DOHH2 (cell line): ENCODE data around the gene KLRG1.
A peak's percentile ranks its signal among the peaks of the same experiment; 100 is the strongest.

Source experiments
- H3F3A ChIP-seq: fragments of 200-600 bp; sonication (generic), shearing (Covaris generic); 2 replicates; pipeline ENCODE4 v1.6.0; 2016; ENCODE audit warnings: antibody characterized with exemption, mild to moderate bottlenecking; ENCODE audit not compliant: control insufficient read depth, insufficient read depth
- H3K27ac ChIP-seq: fragments of 200-600 bp; sonication (generic); 2 replicates; pipeline ENCODE4 v1.5.1; 2014; ENCODE audit warnings: low read depth, mild to moderate bottlenecking, low read length, moderate library complexity
- H3K27me3 ChIP-seq: fragments of 200-600 bp; sonication (generic); 2 replicates; pipeline ENCODE4 v1.6.1; 2014; ENCODE audit warnings: mild to moderate bottlenecking, low read length, mixed read lengths; ENCODE audit not compliant: control insufficient read depth
- H3K36me3 ChIP-seq: fragments of 200-600 bp; sonication (generic); 2 replicates; pipeline ENCODE4 v1.6.1; 2014; ENCODE audit warnings: mild to moderate bottlenecking, low read length, moderate library complexity, mixed read lengths; ENCODE audit not compliant: control insufficient read depth
- H3K4me1 ChIP-seq: fragments of 200-600 bp; sonication (generic); 2 replicates; pipeline ENCODE4 v1.6.1; 2014; ENCODE audit warnings: mild to moderate bottlenecking, low read length, mixed read lengths; ENCODE audit not compliant: control insufficient read depth
- H3K4me2 ChIP-seq: fragments of 200-600 bp; sonication (generic); 2 replicates; pipeline ENCODE4 v1.6.0; 2014; ENCODE audit warnings: mild to moderate bottlenecking, low read length, moderate library complexity
- H3K4me3 ChIP-seq: fragments of 200-600 bp; sonication (generic); 2 replicates; pipeline ENCODE4 v1.5.1; 2014; ENCODE audit warnings: mild to moderate bottlenecking, low read length, mixed read lengths
- H3K79me2 ChIP-seq: fragments of 200-600 bp; sonication (generic); 2 replicates; pipeline ENCODE4 v1.6.1; 2014; ENCODE audit warnings: mild to moderate bottlenecking, low read length, mixed read lengths; ENCODE audit not compliant: control insufficient read depth
- H3K9me2 ChIP-seq: fragments of 200-600 bp; sonication (generic); replicated peaks from 2 replicates; pipeline ENCODE4 v1.6.1; 2014; ENCODE audit warnings: mild to moderate bottlenecking, low read length, mixed read lengths; ENCODE audit not compliant: control insufficient read depth
- H3K9me3 ChIP-seq: fragments of 200-600 bp; sonication (generic); 2 replicates; pipeline ENCODE4 v1.6.1; 2014; ENCODE audit warnings: antibody characterized with exemption, low read length, mixed read lengths; ENCODE audit not compliant: control insufficient read depth, insufficient read depth
- H4K20me1 ChIP-seq: fragments of 200-600 bp; sonication (generic); 2 replicates; pipeline ENCODE4 v1.6.0; 2014; ENCODE audit warnings: low read depth, mild to moderate bottlenecking, antibody characterized with exemption, low read length, moderate library complexity; ENCODE audit not compliant: control insufficient read depth, insufficient read depth
- EZH2phosphoT487 ChIP-seq: fragments of 200-600 bp; sonication (generic); IDR thresholded peaks from 2 replicates; pipeline ENCODE4 v1.6.1; 2017; ENCODE audit warnings: borderline replicate concordance, mild to moderate bottlenecking, antibody characterized with exemption, low read length, moderate library complexity, mixed read lengths
- TF ChIP-seq, protein P1 (sequence below): fragments of 200-600 bp; sonication (generic); IDR thresholded peaks from one replicate; pipeline ENCODE4 v1.5.1; 2014; ENCODE audit warnings: antibody characterized with exemption, mild to moderate bottlenecking, low read depth, low read length; ENCODE audit not compliant: poor library complexity, severe bottlenecking

Gene KLRG1

DNA sequence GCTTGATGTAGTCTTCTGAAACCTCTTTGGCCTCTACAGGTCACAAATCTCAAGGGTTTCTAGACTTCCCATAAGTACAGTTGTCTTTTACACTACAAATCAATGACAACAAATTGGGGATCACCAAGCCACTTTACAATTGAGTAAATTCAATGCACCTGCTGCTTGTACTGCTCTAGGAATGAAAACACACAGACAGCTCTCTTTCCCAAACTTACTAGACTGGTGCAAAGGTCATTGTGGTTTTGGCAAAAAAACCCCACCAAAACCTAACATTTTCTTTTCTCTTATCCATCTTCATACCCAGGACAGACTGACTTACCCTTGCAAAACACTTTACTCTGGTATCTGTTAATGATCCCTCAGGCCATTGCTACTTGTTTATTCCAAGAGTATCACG is 42.6 kb upstream of the KLRG1 start:
- H3K36me3 ChIP-seq, result peaks cover 72% of the 10 kb centered on the region
- no peaks in the 10 kb centered on the region for H3K9me2 ChIP-seq
- peaks cover 67% of the 10 kb centered on the region for H3K79me2 ChIP-seq

DNA sequence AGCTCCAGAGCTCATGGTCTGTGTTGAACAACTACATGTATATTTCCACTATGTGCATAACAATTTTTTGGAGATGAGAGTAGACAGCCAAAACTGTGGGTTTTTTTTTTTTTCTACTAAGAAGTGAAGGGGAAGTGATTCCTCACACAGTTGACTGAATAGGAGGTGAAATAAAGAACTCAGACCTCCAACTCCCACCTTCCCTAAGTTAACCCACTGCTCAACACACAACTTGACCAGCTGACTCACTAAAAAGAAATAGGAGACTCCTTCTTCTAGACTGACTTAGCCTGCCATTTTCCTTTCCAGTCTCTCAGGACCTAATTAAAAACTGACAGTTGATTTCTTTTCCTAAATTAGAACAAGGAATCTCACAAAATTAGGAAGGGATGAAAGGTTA is 41.6 kb upstream of the KLRG1 start:
- no peaks in the 10 kb centered on the region for H3K27me3 ChIP-seq
- peaks cover 4% of the 10 kb centered on the region; the same call in 1 of the 2 replicates for H3F3A ChIP-seq
- H3K27ac ChIP-seq, result peak overlapping the region; percentile 3; the same call in 1 of the 2 replicates
- no peaks in the 10 kb centered on the region for H3K9me2 ChIP-seq
- peak overlapping the region; percentile 65 for H3K4me2 ChIP-seq
- TF ChIP-seq, protein P1, sequence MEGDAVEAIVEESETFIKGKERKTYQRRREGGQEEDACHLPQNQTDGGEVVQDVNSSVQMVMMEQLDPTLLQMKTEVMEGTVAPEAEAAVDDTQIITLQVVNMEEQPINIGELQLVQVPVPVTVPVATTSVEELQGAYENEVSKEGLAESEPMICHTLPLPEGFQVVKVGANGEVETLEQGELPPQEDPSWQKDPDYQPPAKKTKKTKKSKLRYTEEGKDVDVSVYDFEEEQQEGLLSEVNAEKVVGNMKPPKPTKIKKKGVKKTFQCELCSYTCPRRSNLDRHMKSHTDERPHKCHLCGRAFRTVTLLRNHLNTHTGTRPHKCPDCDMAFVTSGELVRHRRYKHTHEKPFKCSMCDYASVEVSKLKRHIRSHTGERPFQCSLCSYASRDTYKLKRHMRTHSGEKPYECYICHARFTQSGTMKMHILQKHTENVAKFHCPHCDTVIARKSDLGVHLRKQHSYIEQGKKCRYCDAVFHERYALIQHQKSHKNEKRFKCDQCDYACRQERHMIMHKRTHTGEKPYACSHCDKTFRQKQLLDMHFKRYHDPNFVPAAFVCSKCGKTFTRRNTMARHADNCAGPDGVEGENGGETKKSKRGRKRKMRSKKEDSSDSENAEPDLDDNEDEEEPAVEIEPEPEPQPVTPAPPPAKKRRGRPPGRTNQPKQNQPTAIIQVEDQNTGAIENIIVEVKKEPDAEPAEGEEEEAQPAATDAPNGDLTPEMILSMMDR, result no peak
- no peak for TF ChIP-seq EZH2phosphoT487
- H3K9me3 ChIP-seq, result peaks cover 2% of the 10 kb centered on the region; the same call in 1 of the 2 replicates
- H4K20me1 ChIP-seq, result peaks cover 17% of the 10 kb centered on the region
- H3K79me2 ChIP-seq, result peaks cover 72% of the 10 kb centered on the region
- H3K4me1 ChIP-seq, result peaks cover 32% of the 10 kb centered on the region
- H3K4me3 ChIP-seq, result peak overlapping the region; percentile 98
- peaks cover 66% of the 10 kb centered on the region for H3K36me3 ChIP-seq

More for the DNA sequence above, 42.6 kb upstream of the KLRG1 start:
- peak overlapping the region; percentile 98; the same call in 1 of the 2 replicates for H3K4me3 ChIP-seq
- no peak overlapping the region for H3K27ac ChIP-seq
- H3K4me2 ChIP-seq, result peak overlapping the region; percentile 65
- peaks cover 4% of the 10 kb centered on the region for H3F3A ChIP-seq
- TF ChIP-seq, protein P1, result no peak
- TF ChIP-seq EZH2phosphoT487, result no peak
- H3K27me3 ChIP-seq, result no peaks in the 10 kb centered on the region
- H3K4me1 ChIP-seq, result peaks cover 30% of the 10 kb centered on the region
- H4K20me1 ChIP-seq, result peaks cover 19% of the 10 kb centered on the region
- H3K9me3 ChIP-seq, result no peaks in the 10 kb centered on the region

DNA sequence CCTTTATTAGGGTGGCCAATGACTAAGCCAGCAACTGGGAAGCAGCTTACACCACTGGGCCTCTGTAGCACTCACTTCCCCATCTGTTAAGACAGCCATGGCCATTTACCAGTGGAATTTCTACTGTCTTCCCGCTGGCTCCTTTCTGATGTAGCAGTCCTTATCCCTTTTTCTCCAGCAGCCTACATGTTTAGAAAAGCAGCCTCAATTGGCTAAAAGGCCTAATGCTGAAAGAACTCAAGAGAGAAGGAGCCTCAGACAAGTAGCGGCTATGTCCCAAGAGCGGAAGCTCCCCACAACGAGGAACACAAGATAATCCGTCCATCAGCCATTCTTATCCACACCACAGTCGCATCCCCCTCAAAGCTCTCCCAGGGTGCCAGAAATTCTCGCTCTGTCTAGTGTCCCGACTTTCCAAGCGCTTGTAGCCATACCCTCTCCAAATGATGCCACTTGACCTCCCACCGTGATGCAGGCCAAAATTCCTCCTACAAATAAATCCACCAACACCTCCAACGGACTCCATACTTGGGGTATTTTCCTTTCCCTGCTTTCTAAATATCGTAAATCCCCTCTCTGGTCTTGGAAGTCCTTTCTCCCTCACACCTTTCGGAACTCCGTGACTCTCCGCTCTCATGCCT is 40.5 kb upstream of the KLRG1 start:
- Histone ChIP-seq H3K27me3 (no peaks in the 10 kb centered on the region), H3K27ac (peak overlapping the region; percentile 83), H3K9me2 (no peaks in the 10 kb centered on the region), H4K20me1 (peaks cover 17% of the 10 kb centered on the region), H3K36me3 (peaks cover 67% of the 10 kb centered on the region), H3K4me2 (peak overlapping the region; percentile 65), H3K79me2 (peaks cover 72% of the 10 kb centered on the region), H3K4me1 (peaks cover 32% of the 10 kb centered on the region), H3K9me3 (peaks cover 9% of the 10 kb centered on the region; the same call in 1 of the 2 replicates), H3K4me3 (peak overlapping the region; percentile 98), H3F3A (peaks cover 4% of the 10 kb centered on the region; the same call in 1 of the 2 replicates)
- TF ChIP-seq, protein P1, result no peak
- no peak for TF ChIP-seq EZH2phosphoT487
